Astrocyte (in vitro differentiated cells and primary cell): ENCODE data around the gene EYS. TPM values are rescaled to one million over a fixed set of nuclear protein-coding genes. Genes with fewer than 3 reads are reported as not detected.
"Not testable (repeated sequence)": the region's sequence is repeated elsewhere in the genome, so short reads cannot be mapped to it uniquely, and the experiment has no call there.

Experiments used
- DNase-seq: peaks from one replicate; pipeline ENCODE4 v3.0.0-alpha.2; 2010; ENCODE audit warnings: low read depth
- FAIRE-seq: peaks from 2 replicates; lab custom pipeline; 2011; peaks lifted over from hg19 to GRCh38; lab: Jason Lieb, UNC
- H2AFZ ChIP-seq: 2 replicates; pipeline ENCODE4 v1.6.0; 2012; ENCODE audit warnings: low read depth, low read length, inconsistent platforms
- H3K27ac ChIP-seq: 2 replicates; pipeline ENCODE4 v1.5.1; 2011; ENCODE audit warnings: low read depth, low read length, inconsistent platforms
- H3K27me3 ChIP-seq: 2 replicates; pipeline ENCODE4 v1.6.0; 2011; ENCODE audit warnings: low read length, inconsistent platforms; ENCODE audit not compliant: insufficient read depth
- H3K36me3 ChIP-seq: 2 replicates; pipeline ENCODE4 v1.5.1; 2011; ENCODE audit warnings: low read length, inconsistent platforms; ENCODE audit not compliant: insufficient read depth
- H3K4me1 ChIP-seq: 2 replicates; pipeline ENCODE4 v1.5.1; 2011; ENCODE audit warnings: low read length, inconsistent platforms; ENCODE audit not compliant: insufficient read depth
- H3K4me2 ChIP-seq: 2 replicates; pipeline ENCODE4 v1.6.0; 2012; ENCODE audit warnings: low read length, inconsistent platforms
- H3K4me3 ChIP-seq: 2 replicates; pipeline ENCODE4 v1.5.1; 2011; ENCODE audit warnings: low read depth, mild to moderate bottlenecking, low read length, inconsistent platforms; ENCODE audit not compliant: insufficient read depth
- H3K79me2 ChIP-seq: 2 replicates; pipeline ENCODE4 v1.6.0; 2012; ENCODE audit warnings: mild to moderate bottlenecking, low read length, inconsistent platforms; ENCODE audit not compliant: insufficient read depth
- H3K9ac ChIP-seq: 2 replicates; pipeline ENCODE4 v1.6.0; 2012; ENCODE audit warnings: mild to moderate bottlenecking, low read length, inconsistent platforms
- H3K9me3 ChIP-seq: 2 replicates; pipeline ENCODE4 v1.5.1; 2012; ENCODE audit warnings: low read depth, mild to moderate bottlenecking, low read length, inconsistent platforms; ENCODE audit not compliant: insufficient read depth
- H4K20me1 ChIP-seq: 2 replicates; pipeline ENCODE4 v1.6.0; 2012; ENCODE audit warnings: low read length, inconsistent platforms; ENCODE audit not compliant: insufficient read depth
- H3K27ac Mint-ChIP-seq: one replicate; pipeline ENCODE4 v1.8.0; 2021; ENCODE audit warnings: mild to moderate bottlenecking, mixed read lengths; ENCODE audit not compliant: unreplicated experiment
- H3K27me3 Mint-ChIP-seq: one replicate; pipeline ENCODE4 v1.8.0; 2021; ENCODE audit warnings: low read depth, mixed read lengths; ENCODE audit not compliant: unreplicated experiment
- H3K36me3 Mint-ChIP-seq: one replicate; pipeline ENCODE4 v1.8.0; 2021; ENCODE audit warnings: low read depth, mixed read lengths; ENCODE audit not compliant: unreplicated experiment
- H3K4me1 Mint-ChIP-seq: one replicate; pipeline ENCODE4 v1.8.0; 2021; ENCODE audit warnings: low read depth, mixed read lengths; ENCODE audit not compliant: unreplicated experiment
- H3K4me3 Mint-ChIP-seq: one replicate; pipeline ENCODE4 v1.8.0; 2021; ENCODE audit warnings: mild to moderate bottlenecking, moderate library complexity, mixed read lengths; ENCODE audit not compliant: unreplicated experiment
- H3K9me3 Mint-ChIP-seq: one replicate; pipeline ENCODE4 v1.8.0; 2021; ENCODE audit warnings: mild to moderate bottlenecking, mixed read lengths; ENCODE audit not compliant: unreplicated experiment
- CTCF ChIP-seq: IDR thresholded peaks from 2 replicates; pipeline ENCODE4 v1.5.1; 2011; ENCODE audit warnings: low read depth, mild to moderate bottlenecking, inconsistent platforms, low read length, moderate library complexity; ENCODE audit not compliant: insufficient read depth
- EZH2 ChIP-seq: IDR thresholded peaks from 2 replicates; pipeline ENCODE4 v1.6.1; 2012; ENCODE audit warnings: mild to moderate bottlenecking, low read length, inconsistent platforms; ENCODE audit not compliant: insufficient read depth
- total RNA-seq: library from RNA; stranded (reverse); gene quantifications from 2 replicates; pipeline ENCODE4 v1.2.1, GENCODE V29; 2021

Gene EYS
- total RNA-seq, 1 donor from 2014 or later, result 0.16 TPM

- Histone ChIP-seq H3K36me3 (no peaks in the 10 kb centered on the region), H4K20me1 (no peaks in the 10 kb centered on the region), H3K4me1 (no peaks in the 10 kb centered on the region), H2AFZ (no peak overlapping the region), H3K4me2 (no peak overlapping the region), H3K27ac (no peak overlapping the region), H3K4me3 (no peak overlapping the region), H3K79me2 (no peaks in the 10 kb centered on the region), H3K27me3 (no peaks in the 10 kb centered on the region), H3K9me3 (no peaks in the 10 kb centered on the region), H3K9ac (no peak overlapping the region)
- peak; percentile 83 for DNase-seq
- Mint-ChIP-seq H3K27ac (no peak overlapping the region), H3K36me3 (peaks cover under 1% of the 10 kb centered on the region), H3K9me3 (peaks cover 9% of the 10 kb centered on the region), H3K4me3 (no peak overlapping the region), H3K4me1 (peaks cover 2% of the 10 kb centered on the region), H3K27me3 (no peaks in the 10 kb centered on the region)
- TF ChIP-seq EZH2, result no peak
- TF ChIP-seq CTCF, result no peak
- FAIRE-seq, result no peak
Measured at GRCh38 chr6:63844287-63844686, 1862.7 kb downstream of the EYS start.

- peaks cover 7% of the 10 kb centered on the region for H3K9me3 Mint-ChIP-seq
- H3K27ac Mint-ChIP-seq, result no peak overlapping the region
- no peaks in the 10 kb centered on the region for H3K27me3 ChIP-seq
- no peak overlapping the region for H3K4me3 Mint-ChIP-seq
- peaks cover 4% of the 10 kb centered on the region for H3K4me1 Mint-ChIP-seq
- H2AFZ ChIP-seq, result no peak overlapping the region
- H4K20me1 ChIP-seq, result no peaks in the 10 kb centered on the region
- no peak overlapping the region for H3K4me3 ChIP-seq
- no peaks in the 10 kb centered on the region for H3K79me2 ChIP-seq
- H3K36me3 Mint-ChIP-seq, result no peaks in the 10 kb centered on the region
- DNase-seq (peak; percentile 27), FAIRE-seq (no peak)
- TF ChIP-seq EZH2, result no peak
- TF ChIP-seq CTCF, result no peak
- no peaks in the 10 kb centered on the region for H3K27me3 Mint-ChIP-seq
- H3K27ac ChIP-seq, result no peak overlapping the region
- no peak overlapping the region for H3K9ac ChIP-seq
- no peaks in the 10 kb centered on the region for H3K36me3 ChIP-seq
- no peak overlapping the region for H3K4me2 ChIP-seq
- H3K4me1 ChIP-seq, result no peaks in the 10 kb centered on the region
- H3K9me3 ChIP-seq, result no peaks in the 10 kb centered on the region
Measured at GRCh38 chr6:63839485-63839884, 1867.5 kb downstream of the EYS start.

- H3K36me3 ChIP-seq, H3K9me3 ChIP-seq, H3K4me1 Mint-ChIP-seq, H3K27me3 ChIP-seq, H3K27ac Mint-ChIP-seq, H3K4me2 ChIP-seq, FAIRE-seq, H3K9me3 Mint-ChIP-seq, H2AFZ ChIP-seq, H3K4me3 ChIP-seq, H4K20me1 ChIP-seq, DNase-seq, H3K27ac ChIP-seq, H3K9ac ChIP-seq, H3K27me3 Mint-ChIP-seq, H3K4me3 Mint-ChIP-seq, H3K79me2 ChIP-seq, H3K36me3 Mint-ChIP-seq, H3K4me1 ChIP-seq: not testable (repeated sequence)
Measured at GRCh38 chr6:63828678-63829077, 1878.3 kb downstream of the EYS start.
